Measurements from ENCODE around the gene PAPSS1.

Gene PAPSS1

DNA sequence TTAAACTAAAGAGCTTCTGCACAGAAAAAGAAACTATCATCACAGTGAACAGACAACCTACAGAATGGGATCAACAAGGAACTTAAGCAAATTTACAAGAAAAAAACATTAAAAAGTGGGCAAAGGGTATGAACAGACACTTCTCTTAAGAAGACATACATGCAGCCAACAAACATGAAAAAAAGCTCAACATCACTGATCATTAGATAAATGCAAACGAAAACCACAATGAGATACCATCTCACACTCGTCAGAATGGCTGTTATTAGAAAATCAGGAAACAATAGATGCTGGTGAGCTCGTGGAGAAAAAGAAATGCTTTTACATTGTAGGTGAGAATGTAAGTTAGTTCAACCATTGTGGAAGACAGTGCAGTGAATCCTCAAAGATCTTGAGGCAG lies 27.8 kb downstream of the PAPSS1 start:
- no peak overlapping the region for H3K4me2 ChIP-seq (ENCODE audit: low read length)
- H3K9ac ChIP-seq (ENCODE audit: low read length), result no peak overlapping the region
- H2BK120ac ChIP-seq (ENCODE audit: low read depth, low read length), result no peak overlapping the region
- H3K18ac ChIP-seq (ENCODE audit: low read length), result no peak overlapping the region
- H3K4me1 ChIP-seq (ENCODE audit: control insufficient read depth, low read depth, low read length), result peaks cover 5% of the 10 kb centered on the region
- no peak overlapping the region for H3K4me3 ChIP-seq (ENCODE audit: low read length)
- no peak overlapping the region for H3K27ac ChIP-seq (ENCODE audit: low read depth, low read length)
- H2BK15ac ChIP-seq (replicated peaks; ENCODE audit: low read depth), result no peak overlapping the region
- H3K23ac ChIP-seq (ENCODE audit: low read length), result no peak overlapping the region
- H3K27me3 ChIP-seq (ENCODE audit: insufficient read depth, low read length, poor library complexity), result no peaks in the 10 kb centered on the region
- WGBS (ENCODE audit: extremely low coverage, insufficient coverage, low lambda C conversion rate), result no CpG with 5 or more reads among the region's 3 CpGs
- H2BK5ac ChIP-seq (ENCODE audit: low read length), result no peak overlapping the region
- H4K5ac ChIP-seq (ENCODE audit: low read length), result no peak overlapping the region
- no peak overlapping the region for H4K8ac ChIP-seq (ENCODE audit: low read depth, low read length)
- H3K79me1 ChIP-seq (ENCODE audit: low read length), result peaks cover 10% of the 10 kb centered on the region
- no peak overlapping the region for H3K56ac ChIP-seq (ENCODE audit: low read length)
- H3K4ac ChIP-seq (ENCODE audit: low read depth, low read length), result no peak overlapping the region
- no peak overlapping the region for H2AK5ac ChIP-seq (ENCODE audit: low read length)
- H3K79me2 ChIP-seq (ENCODE audit: control insufficient read depth, insufficient read depth, low read length), result no peaks in the 10 kb centered on the region
- no peak for DNase-seq
- H3K36me3 ChIP-seq (ENCODE audit: control insufficient read depth, insufficient read depth, low read length), result peaks cover 2% of the 10 kb centered on the region

- no peak overlapping the region for H2AK5ac ChIP-seq (ENCODE audit: low read length)
- H3K79me2 ChIP-seq (ENCODE audit: control insufficient read depth, insufficient read depth, low read length), result no peaks in the 10 kb centered on the region
- no CpG with 5 or more reads among the region's 4 CpGs for WGBS (ENCODE audit: extremely low coverage, insufficient coverage, low lambda C conversion rate)
- H3K56ac ChIP-seq (ENCODE audit: low read length), result no peak overlapping the region
- H3K23ac ChIP-seq (ENCODE audit: low read length), result no peak overlapping the region
- H3K36me3 ChIP-seq (ENCODE audit: control insufficient read depth, insufficient read depth, low read length), result peaks cover 2% of the 10 kb centered on the region
- H4K5ac ChIP-seq (ENCODE audit: low read length), result no peak overlapping the region
- H4K8ac ChIP-seq (ENCODE audit: low read depth, low read length), result no peak overlapping the region
- H2BK5ac ChIP-seq (ENCODE audit: low read length), result no peak overlapping the region
- no peak overlapping the region for H3K4me3 ChIP-seq (ENCODE audit: low read length)
- H3K9ac ChIP-seq (ENCODE audit: low read length), result no peak overlapping the region
- peaks cover 9% of the 10 kb centered on the region for H3K79me1 ChIP-seq (ENCODE audit: low read length)
- H3K18ac ChIP-seq (ENCODE audit: low read length), result no peak overlapping the region
- no peak overlapping the region for H2BK120ac ChIP-seq (ENCODE audit: low read depth, low read length)
- H2BK15ac ChIP-seq (replicated peaks; ENCODE audit: low read depth), result no peak overlapping the region
- DNase-seq, result no peak
- peaks cover 5% of the 10 kb centered on the region for H3K4me1 ChIP-seq (ENCODE audit: control insufficient read depth, low read depth, low read length)
- no peak overlapping the region for H3K27ac ChIP-seq (ENCODE audit: low read depth, low read length)
- no peak overlapping the region for H3K4ac ChIP-seq (ENCODE audit: low read depth, low read length)
- H3K4me2 ChIP-seq (ENCODE audit: low read length), result no peak overlapping the region
- no peaks in the 10 kb centered on the region for H3K27me3 ChIP-seq (ENCODE audit: insufficient read depth, low read length, poor library complexity)
Observed at GRCh38 chr4:107691378-107691777, 28.7 kb downstream of the PAPSS1 start.

GRCh38 chr4:107689912-107690587 lies 30.0 kb downstream of the PAPSS1 start:
- H3K27ac ChIP-seq (ENCODE audit: low read depth, low read length), result no peak overlapping the region
- H4K8ac ChIP-seq (ENCODE audit: low read depth, low read length), result no peak overlapping the region
- no peak overlapping the region for H4K5ac ChIP-seq (ENCODE audit: low read length)
- H3K79me1 ChIP-seq (ENCODE audit: low read length), result peaks cover 8% of the 10 kb centered on the region
- no peak overlapping the region for H2AK5ac ChIP-seq (ENCODE audit: low read length)
- no peaks in the 10 kb centered on the region for H3K79me2 ChIP-seq (ENCODE audit: control insufficient read depth, insufficient read depth, low read length)
- H2BK5ac ChIP-seq (ENCODE audit: low read length), result no peak overlapping the region
- H3K23ac ChIP-seq (ENCODE audit: low read length), result no peak overlapping the region
- H3K27me3 ChIP-seq (ENCODE audit: insufficient read depth, low read length, poor library complexity), result no peaks in the 10 kb centered on the region
- no peak overlapping the region for H3K4ac ChIP-seq (ENCODE audit: low read depth, low read length)
- peaks cover 2% of the 10 kb centered on the region for H3K36me3 ChIP-seq (ENCODE audit: control insufficient read depth, insufficient read depth, low read length)
- H3K4me2 ChIP-seq (ENCODE audit: low read length), result no peak overlapping the region
- no peak for DNase-seq
- WGBS (ENCODE audit: extremely low coverage, insufficient coverage, low lambda C conversion rate), result no CpG with 5 or more reads among the region's 2 CpGs
- no peak overlapping the region for H3K18ac ChIP-seq (ENCODE audit: low read length)
- peaks cover 11% of the 10 kb centered on the region for H3K4me1 ChIP-seq (ENCODE audit: control insufficient read depth, low read depth, low read length)
- no peak overlapping the region for H3K56ac ChIP-seq (ENCODE audit: low read length)
- no peak overlapping the region for H3K4me3 ChIP-seq (ENCODE audit: low read length)
- H2BK15ac ChIP-seq (replicated peaks; ENCODE audit: low read depth), result no peak overlapping the region
- no peak overlapping the region for H2BK120ac ChIP-seq (ENCODE audit: low read depth, low read length)
- no peak overlapping the region for H3K9ac ChIP-seq (ENCODE audit: low read length)

DNA sequence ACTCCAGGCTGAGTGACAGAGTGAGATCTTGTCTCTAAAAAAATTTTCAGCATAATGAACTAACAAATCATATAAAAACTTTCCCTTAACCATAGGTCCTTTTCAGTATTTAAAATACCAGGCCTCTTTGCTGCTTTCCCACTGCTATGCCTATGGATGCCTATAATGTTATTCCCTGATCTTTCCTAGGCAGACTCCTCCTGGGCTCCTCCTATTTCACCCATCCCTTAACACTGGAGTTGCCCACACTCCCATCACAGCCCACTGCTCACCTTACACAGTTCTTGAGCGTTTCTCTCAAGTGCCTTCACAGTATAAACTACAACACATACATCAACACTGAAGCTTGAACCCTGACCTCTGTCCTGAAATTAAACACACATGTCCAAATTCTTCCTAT lies 31.6 kb downstream of the PAPSS1 start:
- Histone ChIP-seq H3K79me1 (ENCODE audit: low read length) (peaks cover 8% of the 10 kb centered on the region), H3K4me3 (ENCODE audit: low read length) (no peak overlapping the region), H2BK5ac (ENCODE audit: low read length) (no peak overlapping the region), H3K18ac (ENCODE audit: low read length) (no peak overlapping the region), H3K4me2 (ENCODE audit: low read length) (no peak overlapping the region), H3K27me3 (ENCODE audit: insufficient read depth, low read length, poor library complexity) (no peaks in the 10 kb centered on the region), H3K4ac (ENCODE audit: low read depth, low read length) (no peak overlapping the region), H3K79me2 (ENCODE audit: control insufficient read depth, insufficient read depth, low read length) (no peaks in the 10 kb centered on the region), H3K36me3 (ENCODE audit: control insufficient read depth, insufficient read depth, low read length) (no peaks in the 10 kb centered on the region), H4K5ac (ENCODE audit: low read length) (no peak overlapping the region), H3K23ac (ENCODE audit: low read length) (no peak overlapping the region), H3K27ac (ENCODE audit: low read depth, low read length) (no peak overlapping the region), H2BK15ac (replicated peaks; ENCODE audit: low read depth) (no peak overlapping the region), H2AK5ac (ENCODE audit: low read length) (no peak overlapping the region), H3K9ac (ENCODE audit: low read length) (no peak overlapping the region), H4K8ac (ENCODE audit: low read depth, low read length) (no peak overlapping the region), H3K56ac (ENCODE audit: low read length) (no peak overlapping the region), H2BK120ac (ENCODE audit: low read depth, low read length) (no peak overlapping the region), H3K4me1 (ENCODE audit: control insufficient read depth, low read depth, low read length) (peaks cover 12% of the 10 kb centered on the region)
- no peak for DNase-seq
- no CpG with 5 or more reads among the region's 1 CpG for WGBS (ENCODE audit: extremely low coverage, insufficient coverage, low lambda C conversion rate)

- Histone ChIP-seq H3K4me2 (ENCODE audit: low read length) (peak overlapping the region; percentile 6), H4K5ac (ENCODE audit: low read length) (no peak overlapping the region), H3K23ac (ENCODE audit: low read length) (no peak overlapping the region), H3K4me3 (ENCODE audit: low read length) (no peak overlapping the region), H2BK120ac (ENCODE audit: low read depth, low read length) (no peak overlapping the region), H2AK5ac (ENCODE audit: low read length) (no peak overlapping the region), H3K79me1 (ENCODE audit: low read length) (peaks cover 4% of the 10 kb centered on the region), H2BK15ac (replicated peaks; ENCODE audit: low read depth) (no peak overlapping the region), H3K4me1 (ENCODE audit: control insufficient read depth, low read depth, low read length) (peaks cover 10% of the 10 kb centered on the region), H3K9ac (ENCODE audit: low read length) (no peak overlapping the region), H3K18ac (ENCODE audit: low read length) (peak overlapping the region; percentile 25), H3K4ac (ENCODE audit: low read depth, low read length) (no peak overlapping the region), H4K8ac (ENCODE audit: low read depth, low read length) (no peak overlapping the region), H3K27me3 (ENCODE audit: insufficient read depth, low read length, poor library complexity) (no peaks in the 10 kb centered on the region), H2BK5ac (ENCODE audit: low read length) (no peak overlapping the region), H3K36me3 (ENCODE audit: control insufficient read depth, insufficient read depth, low read length) (no peaks in the 10 kb centered on the region), H3K79me2 (ENCODE audit: control insufficient read depth, insufficient read depth, low read length) (no peaks in the 10 kb centered on the region), H3K56ac (ENCODE audit: low read length) (peak overlapping the region; percentile 69), H3K27ac (ENCODE audit: low read depth, low read length) (peak overlapping the region; percentile 64)
- peak; percentile 79 for DNase-seq
- no CpG with 5 or more reads among the region's 1 CpG for WGBS (ENCODE audit: extremely low coverage, insufficient coverage, low lambda C conversion rate)
Observed at GRCh38 chr4:107685740-107686139, 34.3 kb downstream of the PAPSS1 start.

DNA sequence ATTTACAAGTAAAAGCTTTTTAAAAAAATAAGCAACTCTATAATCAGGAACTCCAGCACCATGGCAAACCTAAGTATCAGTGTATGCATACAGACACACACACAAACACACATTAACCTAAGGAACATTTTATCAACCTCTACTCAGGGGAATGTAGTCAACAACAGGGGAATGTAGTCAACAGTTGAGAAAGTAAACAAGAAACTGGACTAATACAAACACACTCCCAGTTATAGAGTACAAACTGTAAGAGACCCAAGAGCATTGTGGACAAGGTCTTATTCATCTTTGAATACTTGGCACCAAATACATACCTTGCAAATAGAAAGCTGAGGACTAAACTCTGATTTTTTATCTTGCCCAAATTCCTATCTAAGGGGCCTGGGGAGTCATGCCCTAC lies 36.2 kb downstream of the PAPSS1 start:
- H3K79me1 ChIP-seq (ENCODE audit: low read length), result no peaks in the 10 kb centered on the region
- no peaks in the 10 kb centered on the region for H3K27me3 ChIP-seq (ENCODE audit: insufficient read depth, low read length, poor library complexity)
- H3K9ac ChIP-seq (ENCODE audit: low read length), result no peak overlapping the region
- no peak overlapping the region for H3K23ac ChIP-seq (ENCODE audit: low read length)
- H3K18ac ChIP-seq (ENCODE audit: low read length), result no peak overlapping the region
- H2AK5ac ChIP-seq (ENCODE audit: low read length), result no peak overlapping the region
- H3K4me2 ChIP-seq (ENCODE audit: low read length), result no peak overlapping the region
- no peak overlapping the region for H4K5ac ChIP-seq (ENCODE audit: low read length)
- no peak overlapping the region for H3K56ac ChIP-seq (ENCODE audit: low read length)
- H3K27ac ChIP-seq (ENCODE audit: low read depth, low read length), result no peak overlapping the region
- H4K8ac ChIP-seq (ENCODE audit: low read depth, low read length), result no peak overlapping the region
- no peak overlapping the region for H3K4ac ChIP-seq (ENCODE audit: low read depth, low read length)
- peaks cover 10% of the 10 kb centered on the region for H3K4me1 ChIP-seq (ENCODE audit: control insufficient read depth, low read depth, low read length)
- H2BK15ac ChIP-seq (replicated peaks; ENCODE audit: low read depth), result no peak overlapping the region
- no peaks in the 10 kb centered on the region for H3K36me3 ChIP-seq (ENCODE audit: control insufficient read depth, insufficient read depth, low read length)
- no peaks in the 10 kb centered on the region for H3K79me2 ChIP-seq (ENCODE audit: control insufficient read depth, insufficient read depth, low read length)
- no peak for DNase-seq
- H2BK120ac ChIP-seq (ENCODE audit: low read depth, low read length), result no peak overlapping the region
- H2BK5ac ChIP-seq (ENCODE audit: low read length), result no peak overlapping the region
- no peak overlapping the region for H3K4me3 ChIP-seq (ENCODE audit: low read length)

Data from mesendoderm (in vitro differentiated cells).